SKM-1 treated with dmso at 0.1 percent for 144 hours (cell line): ENCODE data around the gene BCDIN3D.
A peak's percentile ranks its signal among the peaks of the same experiment; 100 is the strongest.
"Not testable (repeated sequence)": the region's sequence is repeated elsewhere in the genome, so short reads cannot be mapped to it uniquely, and the experiment has no call there.

Experiments used
- DNase-seq: peaks from one replicate; lab custom pipeline; 2025; ENCODE audit not compliant: unreplicated experiment; lab: John Stamatoyannopoulos, UW

The BCDIN3D gene, protein sequence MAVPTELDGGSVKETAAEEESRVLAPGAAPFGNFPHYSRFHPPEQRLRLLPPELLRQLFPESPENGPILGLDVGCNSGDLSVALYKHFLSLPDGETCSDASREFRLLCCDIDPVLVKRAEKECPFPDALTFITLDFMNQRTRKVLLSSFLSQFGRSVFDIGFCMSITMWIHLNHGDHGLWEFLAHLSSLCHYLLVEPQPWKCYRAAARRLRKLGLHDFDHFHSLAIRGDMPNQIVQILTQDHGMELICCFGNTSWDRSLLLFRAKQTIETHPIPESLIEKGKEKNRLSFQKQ

GRCh38 chr12:49842519-49843352, at the start of gene BCDIN3D:
TSS of gene BCDIN3D (minus strand) at chr12:49843106. CDS start at chr12:49843087, 19 bp downstream.
- peak; percentile 52 for DNase-seq

GRCh38 chr12:49892084-49892731, 49.3 kb upstream of the BCDIN3D start:
- DNase-seq, result no peak

GRCh38 chr12:49891476-49891875, 48.6 kb upstream of the BCDIN3D start:
- DNase-seq, result no peak

DNA sequence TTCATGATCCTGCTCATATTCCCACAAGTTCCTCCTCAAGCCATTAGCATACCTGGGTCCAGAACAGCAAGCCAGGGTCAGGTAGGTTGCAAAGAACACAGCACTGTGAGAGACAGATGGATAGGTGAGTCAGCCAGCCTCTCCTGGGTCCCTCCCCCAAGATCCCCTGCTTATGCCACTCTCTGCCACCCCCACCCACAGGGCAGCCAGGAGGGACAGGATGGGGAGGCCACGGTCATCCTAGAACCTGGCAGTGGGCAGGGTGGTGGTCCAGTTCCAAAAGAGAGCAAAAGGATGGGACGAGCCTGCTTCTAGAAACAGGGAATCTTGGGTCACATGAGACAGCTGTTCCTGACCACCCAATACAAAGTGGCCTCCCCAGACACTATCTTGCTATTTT, 48.1 kb upstream of the BCDIN3D start:
- DNase-seq, result no peak

GRCh38 chr12:49890096-49890461, 47.2 kb upstream of the BCDIN3D start:
- no peak for DNase-seq

GRCh38 chr12:49889361-49890095, 46.6 kb upstream of the BCDIN3D start:
- no peak for DNase-seq

DNA sequence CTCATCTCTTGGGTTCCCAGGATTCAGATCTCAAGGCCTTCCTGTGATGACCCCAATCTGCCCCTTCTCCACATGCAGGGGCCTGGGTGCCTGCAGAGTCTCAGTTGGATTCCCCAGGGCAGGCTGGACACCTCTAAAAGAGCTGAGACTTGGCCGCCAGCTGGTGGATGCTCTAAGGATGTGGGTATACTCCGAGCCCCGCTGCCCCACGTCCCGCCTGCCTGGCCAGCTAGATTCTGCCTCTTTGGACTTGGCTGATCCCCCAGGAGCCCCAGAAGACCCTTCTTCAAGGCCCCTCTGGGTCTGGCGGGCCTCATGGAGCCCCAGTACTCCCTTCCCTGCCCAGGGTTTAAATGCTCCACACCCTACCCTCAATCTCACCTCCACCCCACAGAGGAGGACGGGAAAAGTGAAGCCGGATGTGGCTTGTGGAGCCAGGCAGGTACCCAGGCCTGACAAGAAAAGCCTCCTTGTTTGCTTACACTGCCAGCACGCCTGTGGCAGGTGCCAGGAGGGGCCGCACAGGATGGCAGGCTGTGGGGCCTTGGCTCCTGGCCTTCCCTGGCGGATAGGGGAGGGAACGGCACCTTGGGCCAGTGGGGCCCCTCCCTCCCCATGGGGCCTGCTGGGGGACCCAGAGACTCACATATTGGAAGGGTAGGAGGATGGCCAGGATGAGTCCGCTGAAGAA, 45.7 kb upstream of the BCDIN3D start:
- no peak for DNase-seq

- no peak for DNase-seq
Measured at GRCh38 chr12:49887536-49888401, 44.9 kb upstream of the BCDIN3D start.

GRCh38 chr12:49887091-49887490, 44.2 kb upstream of the BCDIN3D start:
- no peak for DNase-seq

GRCh38 chr12:49885663-49886461, 43.0 kb upstream of the BCDIN3D start:
- DNase-seq, result no peak

DNA sequence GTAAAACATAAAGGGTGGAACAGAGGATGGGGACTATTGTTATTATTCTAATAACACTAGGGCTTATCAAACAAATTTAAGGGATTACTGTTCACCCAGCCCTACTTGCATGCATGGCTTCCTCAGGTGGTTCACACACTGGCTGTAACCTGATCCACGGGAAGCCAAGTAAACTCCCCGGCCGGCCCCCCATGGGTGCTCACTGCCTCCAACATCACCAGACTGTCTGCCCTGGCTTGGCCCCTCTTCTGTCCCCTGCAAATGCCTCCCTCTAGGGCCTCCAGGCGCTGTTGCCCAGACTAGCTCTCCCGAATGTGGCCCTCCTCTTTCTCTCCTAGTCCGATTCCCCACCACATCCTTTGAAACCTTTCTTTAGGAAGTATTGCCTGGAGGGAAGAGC, 42.2 kb upstream of the BCDIN3D start:
- DNase-seq, result no peak

DNA sequence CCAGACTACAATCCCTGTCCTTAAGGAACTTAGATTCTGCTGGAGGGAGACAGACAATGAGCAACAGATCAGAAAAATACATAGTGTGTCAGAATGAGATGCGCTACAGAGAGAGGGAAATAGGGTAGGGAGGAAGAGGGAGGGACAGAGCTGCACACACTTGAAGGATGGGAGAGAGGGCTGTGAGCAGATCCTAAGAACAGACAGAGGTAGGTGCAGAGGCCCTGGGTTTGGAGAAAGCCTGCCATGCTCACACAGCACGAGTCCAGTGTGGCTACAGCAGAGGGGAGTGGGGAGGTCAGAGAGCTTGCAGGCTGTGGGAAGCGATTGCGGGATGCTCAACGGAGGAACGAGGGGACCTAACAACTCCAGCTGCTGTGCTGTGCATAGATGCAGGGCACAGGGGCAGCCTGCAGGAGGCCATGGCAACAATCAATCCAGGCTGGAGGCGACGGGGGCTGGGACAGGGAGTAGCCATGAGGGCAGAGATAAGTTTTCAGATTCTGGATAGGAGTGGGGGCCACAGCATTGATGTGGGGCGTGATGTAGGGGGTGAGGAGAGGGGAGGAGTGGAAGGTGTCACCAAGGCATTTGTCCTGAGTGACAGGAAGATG, 40.1 kb upstream of the BCDIN3D start:
- DNase-seq, result no peak

- DNase-seq, result no peak
Measured at GRCh38 chr12:49882248-49882850, 39.4 kb upstream of the BCDIN3D start.

DNA sequence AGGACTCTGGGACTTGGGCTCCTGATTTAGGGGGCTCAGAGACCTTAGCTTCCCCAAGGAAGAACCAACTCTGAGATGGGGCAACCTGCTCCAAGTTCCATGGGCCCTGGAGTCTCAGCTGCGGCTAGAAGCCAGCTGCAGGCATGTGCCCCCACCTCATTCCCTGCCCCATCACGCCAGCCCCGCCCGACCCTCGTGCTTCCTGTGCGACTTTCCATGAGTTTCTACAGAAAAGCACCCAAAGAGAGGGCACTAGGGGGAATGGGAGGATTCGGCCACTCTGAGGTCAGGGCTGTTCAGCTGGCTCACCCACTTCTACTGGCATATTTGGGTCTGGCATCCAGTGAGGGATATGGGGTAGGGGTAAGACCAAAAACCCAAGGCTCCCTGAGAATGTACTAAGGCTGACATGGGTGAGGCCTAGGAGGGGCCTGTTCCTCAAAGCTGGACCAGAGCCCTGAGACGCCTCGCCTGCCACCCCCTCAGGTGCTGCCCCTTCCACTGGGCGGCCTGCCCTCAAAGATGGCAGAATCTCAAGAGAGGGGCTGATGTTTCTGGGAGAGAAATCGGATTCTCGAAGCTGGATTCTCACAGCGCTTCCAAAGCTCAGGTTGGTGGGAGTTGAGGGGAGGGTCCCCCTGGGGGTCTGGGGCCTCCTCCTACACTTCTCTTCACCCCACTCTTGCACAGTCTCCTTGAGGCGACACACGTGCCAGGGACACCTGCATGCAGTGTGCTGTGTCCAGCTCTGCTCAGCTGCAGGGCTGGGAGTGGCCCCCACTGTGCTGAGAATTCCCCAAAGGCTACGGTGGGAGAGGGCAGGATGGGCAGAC, 38.7 kb upstream of the BCDIN3D start:
- DNase-seq, result no peak

- no peak for DNase-seq
Measured at GRCh38 chr12:49880756-49881414, 38.0 kb upstream of the BCDIN3D start.

GRCh38 chr12:49879065-49879464, 36.2 kb upstream of the BCDIN3D start:
- DNase-seq, result not testable (repeated sequence)

- DNase-seq, result no peak
Measured at GRCh38 chr12:49878021-49878420, 35.1 kb upstream of the BCDIN3D start.
